ENCODE data around the gene MRPL39.
"Not testable (repeated sequence)": the region's sequence is repeated elsewhere in the genome, so short reads cannot be mapped to it uniquely, and the experiment has no call there.

The MRPL39 gene

DNA sequence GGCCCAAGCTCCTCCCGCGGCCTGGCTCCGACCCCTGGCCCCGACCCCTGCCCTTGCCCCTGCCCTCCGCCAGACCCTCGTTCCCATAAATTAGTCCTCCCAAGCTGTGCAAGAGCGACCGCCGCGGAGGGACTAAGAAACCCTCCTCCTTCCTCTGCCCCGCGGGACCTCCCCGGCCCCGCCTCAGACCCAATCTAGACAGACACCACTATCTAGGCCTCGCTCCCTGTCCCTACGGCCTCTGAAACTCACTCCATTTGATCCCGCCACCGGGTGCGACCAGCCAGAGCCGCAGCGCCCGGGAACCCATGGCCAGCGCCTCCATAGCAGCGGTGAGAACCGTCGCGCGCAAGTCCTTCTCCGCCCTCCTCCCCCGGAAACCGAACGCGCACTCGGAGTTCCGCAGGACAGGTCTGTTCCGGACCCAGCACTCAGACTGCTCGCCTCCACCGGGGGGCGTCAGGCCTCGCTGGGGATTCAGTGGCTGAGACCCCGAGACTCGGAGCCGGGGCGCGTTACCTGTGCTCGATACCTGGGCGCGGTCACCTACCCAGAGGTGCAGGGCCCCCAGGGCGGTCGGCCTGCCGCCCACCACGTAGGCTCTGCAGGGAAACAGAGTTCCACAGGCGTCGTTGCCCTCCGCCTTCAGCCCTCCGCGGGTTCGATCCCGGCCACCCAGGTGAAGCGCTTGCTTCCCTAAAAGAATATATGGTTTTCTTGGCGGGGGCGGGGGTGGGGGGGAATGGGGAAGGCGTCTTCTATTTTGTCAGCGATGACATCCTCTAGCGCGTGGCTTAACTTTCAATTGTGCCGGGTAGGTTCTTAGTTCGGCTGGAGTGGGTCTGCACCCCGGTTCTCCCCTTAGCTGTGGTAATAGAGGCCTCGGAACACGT, at the start of gene MRPL39:
TSS of gene MRPL39 (minus strand) at position 331 of the 893 bp plus-strand sequence. CDS start at position 325, 6 bp downstream.
- peak; percentile 70 for DNase-seq (ENCODE audit: low spot score)

DNA sequence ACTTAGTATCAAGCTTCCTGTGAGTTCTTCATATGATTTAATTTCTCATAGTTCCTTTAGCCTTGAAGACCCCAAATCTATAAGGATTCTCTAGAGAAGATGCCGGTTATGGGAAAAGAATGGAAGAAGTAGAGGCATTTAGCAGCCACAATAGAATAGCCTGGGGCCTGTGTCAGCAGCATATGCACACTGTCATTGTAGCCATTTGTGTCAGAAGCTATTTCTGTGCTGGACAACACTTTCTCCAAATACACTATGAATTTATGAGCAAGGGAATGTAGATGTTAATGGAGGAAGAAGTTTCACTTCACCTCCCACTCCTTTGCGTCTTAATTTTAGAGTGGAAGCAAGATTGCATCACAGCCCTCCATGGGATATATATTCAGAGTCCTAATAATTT, 49.1 kb upstream of the MRPL39 start:
- no peak for DNase-seq (ENCODE audit: low spot score)

DNA sequence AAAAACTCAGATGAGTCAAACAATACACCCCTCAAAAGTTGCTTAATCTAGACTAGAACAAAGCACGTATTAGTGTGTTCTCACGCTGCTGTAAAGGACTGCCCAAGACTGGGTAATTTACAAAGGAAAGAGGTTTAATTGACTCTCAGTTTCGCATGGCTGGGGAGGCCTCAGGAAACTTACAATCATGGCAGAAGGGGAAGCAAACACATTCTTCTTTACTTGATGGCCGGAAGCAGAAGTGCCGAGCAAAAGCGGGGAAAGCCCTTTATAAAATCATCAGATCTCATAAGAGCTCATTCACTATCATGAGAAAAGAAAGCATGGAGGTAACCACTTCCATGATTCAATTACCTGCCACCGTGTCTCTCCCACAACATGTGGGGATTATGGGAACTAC, 41.9 kb upstream of the MRPL39 start:
- no peak for DNase-seq (ENCODE audit: low spot score)

DNA sequence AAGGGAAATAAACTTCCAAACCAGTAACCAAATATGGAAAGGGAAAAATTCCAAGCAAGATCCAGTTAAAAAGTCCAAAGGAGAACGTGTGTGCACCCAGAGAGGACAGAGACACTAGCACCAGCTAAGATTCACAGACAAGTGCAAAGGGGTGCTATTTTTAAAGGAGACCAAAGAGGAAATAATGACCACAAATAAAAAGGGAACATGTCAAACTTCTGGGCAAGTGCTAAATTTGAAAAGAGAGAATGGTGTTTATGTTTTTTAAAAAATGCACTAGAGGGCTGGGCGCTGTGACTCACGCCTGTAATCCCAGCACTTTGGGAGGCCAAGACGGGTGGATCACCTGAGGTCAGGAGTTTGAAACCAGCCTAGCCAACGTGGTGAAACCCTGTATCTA, 40.4 kb upstream of the MRPL39 start:
- DNase-seq (ENCODE audit: low spot score) = no peak

DNA sequence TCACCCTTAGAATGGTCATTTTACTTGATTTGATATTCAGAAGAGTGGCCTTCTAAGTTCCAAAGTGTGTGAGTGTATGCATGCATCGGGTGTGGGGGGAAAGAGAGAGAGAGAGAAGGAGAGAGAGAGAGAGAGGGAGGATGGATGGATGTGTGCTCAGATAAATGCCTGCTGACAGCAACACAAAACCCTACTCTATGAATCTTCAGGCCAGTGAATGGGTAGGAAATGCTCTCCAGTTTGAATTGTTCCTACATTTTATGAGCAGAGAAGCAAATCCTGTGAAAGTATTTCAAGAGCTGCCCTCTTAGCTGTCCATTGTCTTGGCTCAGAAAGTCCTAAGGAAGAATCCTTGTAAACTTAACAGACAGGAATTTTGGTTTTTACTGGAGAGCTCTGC, 39.2 kb upstream of the MRPL39 start:
- DNase-seq (ENCODE audit: low spot score) = no peak

DNA sequence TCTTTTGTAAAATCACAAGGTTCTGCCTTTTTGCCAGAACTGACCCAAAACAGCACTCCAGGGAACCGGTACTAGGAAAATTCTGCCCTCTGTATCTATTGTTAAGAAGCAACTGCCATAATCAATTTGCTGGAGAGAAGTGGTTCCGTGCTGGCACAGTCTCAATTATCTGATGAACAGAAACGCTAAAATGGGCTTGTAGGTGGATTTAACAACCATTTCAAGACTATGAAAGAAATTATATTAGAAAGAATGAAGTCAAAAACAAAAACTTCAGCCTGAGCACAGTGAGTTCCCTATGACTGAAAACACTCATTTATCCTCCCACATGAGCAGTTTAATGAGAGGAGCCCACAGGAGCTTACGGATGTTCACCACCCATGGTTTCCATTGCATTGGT, 36.2 kb upstream of the MRPL39 start:
- no peak for DNase-seq (ENCODE audit: low spot score)

DNA sequence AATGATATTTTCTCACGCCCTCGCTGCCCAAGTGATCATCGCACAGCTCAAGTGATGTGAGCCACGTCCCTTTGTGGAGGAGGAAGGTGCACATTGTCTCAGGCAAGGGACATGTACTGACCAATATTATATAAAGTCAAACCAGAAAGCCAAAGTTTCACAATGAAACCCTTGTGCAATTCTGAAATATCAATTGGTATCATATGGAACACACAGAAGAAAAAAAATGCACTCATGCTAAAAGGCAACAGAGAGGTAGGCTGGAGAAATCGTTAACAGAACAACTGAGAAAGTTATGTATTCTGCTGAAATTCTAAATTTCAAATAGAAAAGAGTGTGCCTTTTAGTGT, 33.6 kb upstream of the MRPL39 start:
- DNase-seq (ENCODE audit: low spot score) = no peak

DNA sequence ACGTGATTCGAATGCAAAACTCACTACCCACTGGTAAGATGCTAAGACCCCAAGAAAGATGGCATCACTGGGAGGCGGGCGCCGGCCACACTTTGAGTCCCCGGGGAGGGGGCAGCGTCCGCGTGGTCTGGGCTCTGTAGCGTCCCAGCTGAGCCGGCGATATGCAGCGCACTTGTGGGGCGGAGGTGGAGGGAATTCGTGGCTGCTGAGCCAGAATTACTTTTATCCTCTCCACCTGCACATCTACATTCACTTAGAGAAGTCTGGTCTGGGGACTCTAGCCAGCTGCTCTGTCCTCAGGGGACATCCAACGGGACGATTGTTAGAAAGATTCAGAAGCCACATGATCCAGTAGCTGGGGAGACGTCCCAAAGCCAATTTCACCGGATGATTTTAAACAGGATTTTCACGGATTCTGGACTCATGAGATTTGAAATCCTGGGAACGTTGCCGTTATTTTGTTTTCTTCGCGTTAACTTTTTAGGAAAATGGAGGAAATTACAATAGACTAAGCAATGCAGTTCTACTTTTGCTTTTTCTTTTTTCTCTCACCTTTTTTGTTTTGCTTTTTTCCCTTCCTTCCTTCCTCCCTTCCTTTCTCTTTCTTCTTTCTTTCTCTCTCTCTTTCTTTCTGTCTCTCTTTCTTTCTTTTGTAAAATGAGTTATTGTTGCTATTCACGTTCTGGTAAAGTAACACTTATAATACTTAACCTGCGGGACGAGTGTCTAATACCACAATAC, 33.1 kb upstream of the MRPL39 start:
- no peak for DNase-seq (ENCODE audit: low spot score)

DNA sequence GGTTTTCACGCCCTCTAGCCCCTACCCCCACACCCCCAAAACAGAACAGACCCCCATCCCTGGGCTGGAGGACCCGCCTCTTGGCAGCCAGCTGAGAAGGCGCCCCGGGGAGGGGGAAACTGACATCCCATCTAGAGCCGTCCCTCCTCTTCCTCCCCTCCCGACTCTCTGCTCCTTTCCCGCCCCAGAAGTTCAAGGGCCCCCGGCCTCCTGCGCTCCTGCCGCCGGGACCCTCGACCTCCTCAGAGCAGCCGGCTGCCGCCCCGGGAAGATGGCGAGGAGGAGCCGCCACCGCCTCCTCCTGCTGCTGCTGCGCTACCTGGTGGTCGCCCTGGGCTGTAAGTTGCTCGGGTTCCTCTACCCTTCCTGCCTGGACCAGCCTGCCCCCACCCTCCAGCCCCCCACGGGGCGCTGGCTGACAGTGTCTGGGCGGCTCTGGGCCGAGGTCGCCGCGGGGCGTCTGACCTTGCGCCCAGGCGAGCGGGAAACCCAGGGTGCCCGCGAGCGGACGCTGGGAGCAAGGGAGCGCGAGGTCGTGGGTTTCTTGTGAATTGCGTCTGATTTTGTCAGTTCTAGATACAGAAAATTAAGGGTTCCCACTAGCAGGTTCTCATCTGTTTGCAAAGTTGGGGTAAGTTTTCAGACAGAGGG, 32.4 kb upstream of the MRPL39 start:
- no peak for DNase-seq (ENCODE audit: low spot score)

DNA sequence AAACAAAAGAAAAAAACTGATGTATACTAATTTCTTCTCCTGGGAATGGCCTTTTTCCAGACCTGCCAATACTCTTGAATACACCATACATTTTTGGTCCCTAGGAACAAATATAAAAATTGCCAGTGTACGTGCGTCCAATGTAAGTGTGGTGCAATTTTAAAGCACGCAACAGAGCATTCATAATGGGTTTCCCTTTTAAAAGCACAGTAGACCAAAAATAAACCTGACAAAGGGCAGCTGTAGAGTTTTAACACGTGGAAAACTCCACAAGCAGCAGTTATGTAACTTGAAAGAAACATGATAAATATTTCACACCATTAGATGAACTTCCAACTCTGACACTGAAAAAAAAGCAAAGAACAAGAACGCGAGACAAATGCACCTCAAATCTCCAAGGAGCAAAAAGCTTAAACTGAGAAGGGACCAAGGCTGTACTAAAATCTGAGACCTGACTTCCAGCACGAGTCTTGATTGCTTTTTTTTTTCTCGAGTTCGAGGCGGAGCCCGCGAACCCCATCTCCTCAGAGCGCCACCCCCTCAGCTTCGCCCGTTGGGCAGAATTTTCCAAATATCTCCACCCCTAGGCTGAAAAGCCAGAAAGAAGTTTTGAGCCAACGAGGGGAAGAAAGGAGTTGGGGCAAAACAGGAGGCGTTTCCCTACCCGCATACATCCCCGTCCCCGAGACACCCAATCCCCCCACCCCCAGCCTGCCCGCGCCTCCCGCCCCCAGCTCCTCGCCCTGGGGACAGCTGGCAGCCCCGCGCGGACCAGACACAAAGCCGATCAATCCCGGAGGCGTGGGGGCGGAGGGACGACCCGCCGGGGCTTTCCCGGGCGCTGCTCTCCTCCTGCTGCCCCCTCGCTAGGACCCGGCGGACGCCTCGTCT, 31.6 kb upstream of the MRPL39 start, which contains the start of gene JAM2:
TSS of gene JAM2 (plus strand) at position 599 of the 891 bp plus-strand sequence. CDS start 564 bp downstream, outside the sequence.
- DNase-seq (ENCODE audit: low spot score) = no peak

DNA sequence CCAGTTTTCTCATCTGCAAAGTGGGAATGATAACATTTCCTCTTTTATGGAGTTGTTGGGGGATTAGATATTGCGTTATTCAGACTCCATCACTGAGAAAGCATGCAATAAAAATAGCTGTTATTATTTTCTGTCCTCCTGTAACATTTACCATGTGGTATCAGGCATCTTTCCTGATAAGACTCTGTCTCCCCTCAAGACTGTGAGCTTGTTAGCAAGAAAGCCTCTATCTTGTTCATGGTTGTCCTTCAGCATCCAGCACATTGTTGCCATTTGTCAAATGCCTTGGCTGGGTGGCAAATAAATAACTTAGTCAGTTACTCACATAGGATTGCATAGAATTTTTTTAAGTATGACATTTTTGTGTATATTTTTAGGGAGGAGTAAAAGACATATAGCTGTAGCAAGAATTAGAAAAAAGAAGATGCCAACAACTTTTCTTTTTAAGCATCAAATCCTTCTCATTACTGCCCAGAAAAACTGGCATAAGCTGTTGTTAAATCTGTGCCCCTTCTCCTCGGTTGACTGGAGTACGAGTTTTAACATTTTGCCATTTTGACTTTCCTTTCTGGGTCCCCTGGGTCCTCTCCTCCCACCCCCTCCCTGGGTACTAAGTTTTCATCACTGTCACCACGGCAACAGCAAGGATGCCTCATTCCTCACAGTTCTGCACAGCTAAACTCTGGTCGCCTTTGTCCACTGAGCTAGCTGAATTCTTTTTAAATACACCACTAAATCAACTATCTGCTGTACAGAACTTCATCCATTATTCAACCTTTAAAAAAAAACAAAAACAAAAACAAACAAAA, 30.8 kb upstream of the MRPL39 start:
- no peak for DNase-seq (ENCODE audit: low spot score)

DNA sequence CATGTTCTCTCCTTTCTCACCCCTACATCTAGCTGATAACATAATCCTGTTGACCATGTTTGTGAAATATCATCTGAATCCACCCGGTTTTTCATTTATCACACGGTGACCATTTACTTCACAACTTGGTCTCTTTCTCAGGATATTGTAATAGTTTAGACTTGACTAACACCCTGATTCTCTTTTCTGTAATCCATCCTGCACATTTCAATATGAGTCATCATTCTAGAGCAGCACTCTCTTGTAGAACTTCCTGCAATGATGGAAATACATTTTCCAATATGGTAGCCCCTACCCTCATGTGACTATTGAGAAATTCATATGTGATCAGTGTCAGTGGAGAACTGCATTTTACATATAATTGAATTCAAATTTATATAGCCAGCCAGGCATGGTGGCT, 29.4 kb upstream of the MRPL39 start:
- DNase-seq (ENCODE audit: low spot score) = no peak

DNA sequence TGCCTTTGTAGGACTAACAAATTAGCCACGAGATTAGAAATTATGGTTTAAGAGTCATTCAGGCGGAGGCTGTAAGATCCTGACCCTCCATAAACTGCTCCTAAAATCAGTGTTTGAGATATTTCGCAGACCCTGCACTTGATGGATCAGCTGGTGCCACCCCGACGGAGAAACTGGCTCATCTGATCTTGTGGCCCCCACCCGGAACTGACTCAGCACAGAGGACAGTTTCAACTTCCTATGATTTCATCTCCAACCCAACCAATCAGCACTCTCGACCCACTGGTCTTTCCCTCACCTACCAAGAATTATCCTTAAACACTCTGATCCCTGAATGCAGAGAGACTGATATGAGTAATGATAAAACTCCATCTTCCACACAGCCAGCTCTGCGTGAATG, 28.0 kb upstream of the MRPL39 start:
- DNase-seq (ENCODE audit: low spot score) = no peak

DNA sequence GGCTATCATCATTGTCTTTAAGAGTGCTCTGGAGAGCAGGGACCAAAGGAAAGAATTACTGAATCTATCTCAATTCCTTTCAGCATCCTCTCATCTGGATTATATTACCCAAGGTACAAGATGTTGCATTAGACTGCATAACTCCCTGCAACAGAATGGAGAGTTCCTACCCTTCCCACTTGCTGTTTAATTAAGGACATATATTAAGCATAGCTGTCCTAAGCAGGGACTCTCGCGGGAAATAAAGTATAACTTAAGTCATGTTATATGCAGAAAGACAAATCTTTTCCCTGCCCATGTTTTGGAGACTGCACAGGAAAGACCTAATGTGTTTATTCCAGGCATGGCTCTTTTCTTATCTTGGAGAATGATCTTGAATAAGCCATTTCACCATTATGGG, 25.0 kb upstream of the MRPL39 start:
- no peak for DNase-seq (ENCODE audit: low spot score)

DNA sequence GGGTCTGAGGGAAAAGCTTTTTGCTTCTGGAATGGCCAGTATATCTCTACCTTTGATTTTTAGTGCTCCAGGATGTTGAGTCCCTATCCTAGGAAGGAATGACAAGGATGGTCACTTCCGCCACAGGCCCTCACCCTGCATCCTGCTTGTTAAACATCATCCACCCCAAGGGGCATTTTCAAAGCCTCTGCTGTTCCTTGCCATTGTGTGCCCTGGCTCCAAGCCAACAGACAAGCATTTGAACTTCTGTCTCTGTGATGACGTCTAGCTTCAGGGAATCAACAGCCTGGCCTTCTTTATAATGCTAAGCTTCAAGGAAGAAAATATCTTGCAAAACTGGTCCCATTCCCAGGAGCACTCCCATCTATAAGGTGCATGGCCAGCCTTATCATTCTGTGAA, 19.5 kb upstream of the MRPL39 start:
- DNase-seq (ENCODE audit: low spot score) = no peak

DNA sequence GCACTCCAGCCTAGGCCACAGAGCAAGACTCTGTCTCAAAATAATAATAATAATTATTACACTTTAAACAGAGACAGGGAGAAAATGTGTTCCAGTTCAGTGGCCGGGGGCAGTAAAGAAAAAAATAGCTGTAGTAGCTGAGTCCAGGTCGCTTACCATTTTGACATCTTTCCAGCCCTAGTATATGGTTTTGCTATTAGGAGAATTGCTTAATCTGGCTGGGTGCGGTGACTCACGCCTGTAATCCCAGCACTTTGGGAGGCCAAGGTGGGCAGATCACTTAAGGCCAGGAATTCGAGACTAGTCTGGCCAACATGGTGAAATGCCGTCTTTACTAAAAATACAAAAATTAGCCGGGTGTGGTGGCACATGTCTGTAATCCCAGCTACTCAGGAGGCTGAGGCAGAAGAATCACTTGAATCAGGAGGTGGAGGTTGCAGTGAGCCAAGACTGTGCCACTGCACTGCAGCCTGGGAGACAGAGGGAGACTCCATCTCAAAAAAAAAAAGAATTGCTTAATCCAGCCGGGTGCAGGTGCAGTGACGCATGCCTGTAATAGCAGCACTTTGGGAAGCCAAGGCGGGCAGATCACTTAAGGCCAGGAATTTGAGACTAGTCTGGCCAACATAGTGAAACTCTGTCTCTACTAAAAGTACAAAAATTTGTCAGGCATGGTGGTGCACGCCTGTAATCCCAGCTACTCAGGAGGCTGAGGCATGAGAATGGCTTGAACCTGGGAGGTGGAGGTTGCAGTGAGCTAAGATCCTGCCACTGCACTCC, 18.7 kb upstream of the MRPL39 start:
- DNase-seq (ENCODE audit: low spot score) = not testable (repeated sequence)

DNA sequence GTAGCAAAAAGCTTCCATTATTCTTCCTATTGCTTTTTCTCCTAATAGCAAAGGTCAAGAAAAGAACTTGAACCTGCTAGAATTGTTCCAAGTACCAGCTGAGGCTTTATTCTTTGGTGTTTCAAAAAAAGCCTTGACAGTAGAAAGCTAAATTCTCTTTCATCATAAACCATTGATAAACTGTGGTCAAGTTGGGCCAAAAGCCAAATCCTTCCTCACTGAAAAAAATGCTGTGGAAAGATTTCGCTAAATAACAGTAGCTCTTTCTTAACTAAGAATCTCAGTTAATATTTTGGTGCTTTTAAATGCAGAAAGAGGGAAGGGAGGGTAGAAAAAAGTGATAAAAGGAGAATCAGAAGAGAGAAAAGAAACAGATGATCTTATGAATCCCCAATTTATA, 17.8 kb upstream of the MRPL39 start:
- no peak for DNase-seq (ENCODE audit: low spot score)

DNA sequence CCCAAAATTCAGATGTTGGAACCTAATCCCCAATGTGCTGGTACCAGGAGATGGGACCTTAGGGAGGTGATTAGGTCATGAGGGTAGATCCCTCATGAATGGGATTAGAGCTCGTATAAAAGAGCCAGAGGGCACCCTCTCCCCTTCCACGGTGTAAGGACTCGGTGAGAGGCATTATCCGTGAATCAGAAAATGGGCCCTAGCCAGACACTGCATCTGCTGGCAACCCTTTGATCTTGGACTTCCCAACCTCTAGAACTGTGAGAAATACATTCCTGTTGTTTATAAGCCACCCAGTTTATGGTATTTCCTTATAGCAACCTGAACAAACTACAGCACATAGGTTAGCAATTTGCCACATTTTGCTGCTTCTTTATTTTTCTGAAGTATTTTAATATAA, 17.2 kb upstream of the MRPL39 start:
- no peak for DNase-seq (ENCODE audit: low spot score)

DNA sequence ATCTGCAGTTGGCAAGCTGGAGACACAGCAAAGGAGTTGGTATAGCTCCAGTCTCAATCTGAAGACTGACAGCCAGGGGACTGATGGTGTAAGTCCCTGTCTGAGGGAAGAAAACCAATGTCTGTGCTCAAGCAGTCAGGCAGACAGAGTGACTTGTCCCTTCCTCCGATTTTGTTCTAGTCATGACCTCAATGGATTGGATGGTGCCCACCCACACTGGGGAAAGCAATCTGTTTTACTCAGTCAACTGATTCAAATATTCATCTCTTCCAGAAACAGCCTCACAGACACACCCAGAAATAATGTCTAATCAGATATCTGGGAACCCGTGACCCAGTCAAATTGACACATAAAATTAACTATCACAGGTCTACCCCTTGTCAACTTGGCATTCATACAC, 11.9 kb upstream of the MRPL39 start:
- DNase-seq (ENCODE audit: low spot score) = no peak

DNA sequence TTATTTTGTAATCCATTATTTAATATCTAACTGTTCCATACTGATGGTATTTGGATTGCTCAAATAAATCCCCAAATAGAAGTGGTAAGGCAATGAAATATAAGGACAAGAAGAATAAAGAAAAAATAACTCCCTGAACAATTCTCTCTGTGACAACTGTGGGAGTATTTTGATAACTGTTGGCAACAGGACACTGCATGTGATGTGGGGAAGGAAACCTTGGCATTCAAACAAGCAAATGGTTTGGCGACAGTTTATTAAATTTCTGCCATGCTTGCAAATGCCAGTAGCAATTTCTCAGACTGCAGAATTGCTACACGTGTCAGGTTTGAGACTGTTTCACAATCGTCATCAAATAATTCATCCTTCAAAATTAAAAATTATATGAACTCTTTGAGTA, 8.6 kb upstream of the MRPL39 start:
- no peak for DNase-seq (ENCODE audit: low spot score)

Data from hematopoietic multipotent progenitor cell treated with erythropoietin and hydrocortisone succinate and interleukin-3 and kit ligand, for 17 days (in vitro differentiated cells).